GM21825 (cell line): ENCODE measurements around the gene GNPTAB.

ENCODE experiments used
- ATAC-seq: cut with Tn5 transposase; IDR thresholded peaks from one replicate; pipeline ENCODE4 v1.9.1; 2021; ENCODE audit warnings: mild to moderate bottlenecking, moderate library complexity; ENCODE audit not compliant: unreplicated experiment

The GNPTAB gene

DNA sequence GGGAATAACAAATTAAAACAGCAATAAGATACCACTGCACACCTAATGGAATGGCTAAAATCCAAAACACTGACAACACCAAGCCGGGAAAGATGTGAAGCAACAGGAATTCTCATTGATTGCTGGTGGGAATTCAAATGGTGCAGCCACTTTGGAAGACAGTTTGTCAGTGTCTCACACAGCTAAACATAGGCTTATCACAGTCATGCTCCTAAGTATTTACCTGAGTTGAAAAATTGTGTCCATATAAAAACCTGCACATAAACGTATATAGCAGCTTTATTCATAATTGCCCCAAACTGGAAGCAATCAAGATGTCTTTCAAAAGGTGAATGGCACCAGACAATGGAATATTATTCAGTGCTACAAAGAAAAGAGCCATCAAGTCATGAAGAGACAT is 21.6 kb downstream of the GNPTAB start:
- ATAC-seq, result no peak

GRCh38 chr12:101806265-101806664 is 24.5 kb downstream of the GNPTAB start:
- ATAC-seq, result no peak

DNA sequence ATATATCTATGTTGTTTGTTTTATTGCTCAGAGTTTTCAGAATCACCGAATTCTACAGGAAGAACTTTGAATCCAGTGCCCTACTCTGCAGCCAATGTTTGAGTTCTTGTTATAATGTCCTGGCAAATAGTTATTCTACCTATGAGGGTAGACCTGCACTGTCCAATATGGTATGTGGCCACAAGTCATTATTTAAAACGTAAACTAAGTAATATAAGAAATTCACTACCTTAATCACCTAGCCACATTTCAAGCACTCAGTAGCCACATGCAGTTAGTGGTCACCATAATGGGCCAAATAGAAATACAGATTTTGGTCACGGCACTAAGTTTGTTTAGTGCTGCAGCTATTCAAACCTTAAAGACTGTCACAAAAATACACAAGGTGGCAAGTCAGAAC is 26.4 kb downstream of the GNPTAB start:
- no peak for ATAC-seq

- ATAC-seq, result no peak
Observed at GRCh38 chr12:101803978-101804377, 26.8 kb downstream of the GNPTAB start.

DNA sequence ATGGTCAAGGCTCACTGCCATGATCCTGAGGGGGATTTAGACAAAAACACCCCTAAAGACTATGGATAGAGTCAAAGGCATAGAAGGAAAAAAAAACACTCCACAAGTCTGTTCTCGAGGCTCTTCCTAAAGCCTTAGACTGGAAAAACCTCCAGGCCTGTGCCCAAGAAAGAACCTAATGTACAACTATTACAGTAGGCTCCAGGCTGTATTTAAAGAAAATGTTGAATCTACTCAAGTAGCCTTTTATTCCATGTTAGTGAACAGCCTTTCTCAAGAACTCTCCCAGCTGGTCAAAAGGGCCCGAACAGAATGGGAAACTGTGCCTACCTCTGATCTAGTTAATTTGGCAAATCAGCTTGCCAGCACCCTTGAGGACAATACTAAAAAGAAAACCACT is 28.3 kb downstream of the GNPTAB start:
- ATAC-seq, result no peak

DNA sequence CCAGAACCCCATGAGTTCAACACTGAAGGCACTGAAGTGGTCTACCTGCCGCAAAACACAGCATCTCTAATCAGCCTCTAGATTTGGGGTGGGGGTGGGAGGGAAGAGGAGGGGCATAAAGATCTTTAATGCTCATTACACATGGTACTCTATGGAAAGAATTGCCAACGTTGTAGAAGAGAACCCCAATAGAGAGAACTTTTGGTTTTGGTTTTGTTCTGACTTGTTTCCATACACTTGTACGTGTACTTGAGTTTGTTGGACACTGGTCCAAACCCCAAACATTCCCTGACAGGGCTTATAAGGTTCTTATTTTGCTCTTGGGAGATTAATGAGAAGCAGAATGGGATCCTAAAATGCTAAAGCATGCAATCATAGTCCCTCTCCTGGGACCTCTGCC is 31.0 kb downstream of the GNPTAB start:
- no peak for ATAC-seq

DNA sequence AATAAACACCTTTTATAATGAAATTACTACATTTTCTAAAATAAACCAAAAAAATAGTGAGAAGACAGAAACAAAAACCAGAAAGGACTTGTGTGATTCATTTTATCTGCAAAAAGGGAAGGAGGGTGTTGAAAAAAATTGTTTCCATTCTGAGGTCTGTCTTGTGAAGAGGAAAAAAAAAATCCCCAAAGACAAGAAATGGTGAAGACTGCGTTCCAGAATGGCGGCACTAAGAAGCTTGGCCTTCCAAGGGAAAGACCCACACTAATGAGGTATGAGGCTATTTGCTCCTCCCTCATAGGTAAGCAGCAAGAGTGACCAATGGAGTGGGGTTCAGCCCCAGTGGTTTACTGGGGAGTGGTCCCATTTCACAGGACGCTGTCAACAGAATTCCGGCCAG is 35.0 kb downstream of the GNPTAB start:
- ATAC-seq, result no peak

- no peak for ATAC-seq
Observed at GRCh38 chr12:101795013-101795412, 35.7 kb downstream of the GNPTAB start.

- no peak for ATAC-seq
Observed at GRCh38 chr12:101794574-101794973, 36.2 kb downstream of the GNPTAB start.

- ATAC-seq, result peak; percentile 56
Observed at GRCh38 chr12:101793401-101793800, 37.4 kb downstream of the GNPTAB start.

DNA sequence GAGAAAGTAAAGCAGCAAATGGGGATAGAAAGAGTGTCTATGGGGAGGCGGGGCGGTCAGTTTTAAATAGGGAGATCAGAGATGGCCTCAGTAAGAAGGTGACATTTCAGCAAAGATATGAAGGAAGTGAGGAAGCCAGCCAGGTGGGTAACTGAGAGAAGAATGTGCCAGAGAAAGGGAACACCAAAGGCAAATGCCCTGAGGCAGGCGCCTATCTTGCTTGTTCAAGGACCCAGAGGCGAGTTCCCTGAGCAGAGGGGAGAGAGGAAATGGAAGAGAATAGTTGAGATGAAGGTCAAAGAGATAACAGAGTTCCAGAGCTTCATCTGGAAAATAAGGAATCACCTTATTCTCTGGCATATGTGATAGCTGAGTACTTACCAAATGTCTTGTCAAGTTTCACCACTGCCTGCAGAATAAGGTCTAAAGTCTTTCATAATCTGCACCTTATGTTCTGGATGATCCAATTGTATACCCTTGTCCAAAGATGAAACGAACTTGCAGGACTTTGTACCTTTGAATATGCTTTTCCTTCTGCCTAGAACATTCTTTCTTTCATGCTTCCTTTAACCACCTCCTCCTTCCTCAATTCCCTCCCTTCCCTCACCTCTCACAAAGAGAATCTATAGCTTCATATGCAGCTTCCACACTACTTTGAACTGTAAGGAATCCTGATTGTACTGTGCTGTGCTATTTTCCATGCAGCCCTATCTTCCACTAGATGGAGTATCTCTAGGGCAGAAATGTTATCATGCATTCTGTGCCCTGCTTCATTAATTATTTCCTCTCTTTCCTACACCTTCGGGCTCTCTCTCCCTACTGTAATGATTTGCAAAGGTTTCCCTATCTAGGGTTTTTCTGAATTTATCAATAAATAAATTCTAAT is 38.5 kb downstream of the GNPTAB start:
- ATAC-seq, result no peak

GRCh38 chr12:101789171-101789570 is 41.6 kb downstream of the GNPTAB start:
- no peak for ATAC-seq

DNA sequence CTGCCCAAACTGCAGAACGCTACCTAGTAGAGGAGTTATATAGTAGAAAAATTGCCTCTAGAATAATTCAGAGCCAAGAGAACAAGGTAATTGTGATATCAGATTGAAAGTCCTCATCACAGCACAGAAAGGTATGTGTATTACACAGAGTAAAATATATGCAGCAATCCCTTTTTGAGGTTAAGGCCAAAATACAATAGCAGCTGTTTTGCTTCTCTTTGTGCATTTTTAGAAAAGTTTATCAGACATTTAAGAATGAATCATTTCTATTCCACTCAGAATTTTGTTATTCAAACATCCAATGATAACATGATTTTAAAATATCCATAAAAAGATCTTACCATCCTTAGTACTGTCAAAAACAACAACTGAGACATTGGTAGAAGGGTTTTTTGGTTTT is 45.1 kb downstream of the GNPTAB start:
- ATAC-seq, result no peak

DNA sequence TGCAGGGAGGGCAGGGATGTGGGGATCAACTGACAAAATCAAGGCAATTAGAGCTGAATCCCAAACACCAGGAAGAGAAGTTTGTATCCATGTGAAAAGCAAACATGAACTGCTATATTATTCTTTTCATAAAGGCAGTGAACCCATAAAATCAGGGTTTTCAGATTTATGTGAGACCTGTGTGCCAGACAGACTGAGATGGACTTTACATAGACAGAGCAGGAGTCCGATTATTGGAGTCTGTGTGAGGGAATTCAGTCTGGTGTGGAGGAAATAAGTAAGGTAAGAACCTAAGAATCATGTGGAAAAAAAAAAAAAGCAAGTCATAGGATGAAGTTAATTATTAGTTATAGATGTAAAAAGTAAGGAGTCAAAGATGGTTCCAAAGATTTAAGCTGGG is 46.4 kb downstream of the GNPTAB start:
- ATAC-seq, result no peak

DNA sequence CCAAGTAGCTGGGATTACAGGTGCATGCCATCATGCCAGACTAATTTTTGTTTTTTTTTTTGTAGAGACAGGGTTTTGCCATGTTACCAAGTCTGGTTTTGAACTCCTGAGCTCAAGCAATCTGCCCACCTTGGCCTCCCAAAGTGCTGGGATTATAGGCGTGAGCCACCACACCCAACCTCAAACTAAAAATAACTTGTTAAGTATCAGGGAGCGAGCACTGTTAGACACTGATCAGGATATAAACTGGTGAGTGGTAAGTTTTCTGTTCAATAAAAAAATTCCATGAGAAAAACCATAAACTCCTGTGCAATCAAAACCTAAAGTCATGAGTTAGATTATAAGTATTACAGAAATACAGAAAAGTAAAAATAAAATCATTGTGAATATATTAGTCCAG is 46.9 kb downstream of the GNPTAB start:
- ATAC-seq, result no peak

DNA sequence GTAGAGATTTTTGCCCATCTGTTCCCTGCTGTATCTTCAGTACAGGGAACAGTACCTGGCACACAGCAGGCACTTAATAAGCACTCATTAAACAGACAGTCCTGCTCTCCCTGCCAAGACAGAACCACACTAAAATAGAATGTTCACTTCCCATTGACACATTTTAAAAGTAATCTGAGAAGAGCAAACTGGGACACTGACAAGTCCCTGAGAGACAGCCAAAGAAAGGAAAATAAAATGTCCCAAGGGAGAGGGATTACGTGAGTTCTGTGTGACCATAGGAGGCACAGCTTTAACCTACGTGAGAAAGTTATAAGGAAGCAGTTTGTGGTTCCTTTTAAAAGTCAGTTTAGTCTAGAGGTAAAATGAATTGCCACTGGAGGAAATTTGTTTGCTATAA is 47.6 kb downstream of the GNPTAB start:
- ATAC-seq, result no peak

DNA sequence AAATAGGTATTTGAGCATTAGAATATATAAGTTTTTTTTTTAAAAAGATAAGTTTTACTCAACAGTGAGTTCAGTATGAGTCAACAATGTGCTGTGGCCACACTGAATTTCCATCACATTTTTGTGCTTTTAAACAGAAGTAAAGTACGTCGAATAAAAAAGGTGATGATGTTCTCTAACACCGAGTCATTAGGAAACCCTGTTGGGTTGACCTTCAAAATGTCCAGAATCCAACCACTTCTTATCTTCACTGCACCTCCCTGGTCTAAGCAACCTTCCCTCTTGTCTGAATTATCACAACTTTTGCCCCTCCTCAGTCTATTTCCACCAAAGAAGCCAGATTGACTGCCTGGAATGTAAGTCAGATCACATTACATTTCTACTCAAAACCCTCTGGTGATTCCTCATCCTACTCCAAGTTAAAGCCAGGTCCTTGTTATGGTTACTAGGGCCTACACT is 48.5 kb downstream of the GNPTAB start:
- no peak for ATAC-seq

DNA sequence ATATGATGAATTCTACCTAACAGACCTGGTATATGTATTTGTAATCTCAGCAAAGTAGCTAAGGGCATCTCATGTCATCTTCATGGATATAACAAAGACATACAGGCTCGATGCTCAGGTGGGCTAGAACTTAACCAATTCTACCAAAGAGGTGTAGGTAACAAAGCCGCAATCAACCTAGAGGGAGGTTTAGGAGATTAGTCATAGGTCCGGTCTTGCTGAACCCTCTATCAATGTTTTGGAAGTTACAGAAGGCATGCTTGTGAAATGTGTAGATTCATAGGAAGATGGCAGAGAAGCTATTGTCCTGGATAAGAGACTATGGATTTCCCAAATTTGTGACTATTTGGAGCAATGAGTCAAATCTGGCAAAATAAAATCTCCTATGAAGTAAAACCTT is 48.9 kb downstream of the GNPTAB start:
- no peak for ATAC-seq

- ATAC-seq, result no peak
Observed at GRCh38 chr12:101780599-101780998, 50.2 kb downstream of the GNPTAB start.

- no peak for ATAC-seq
Observed at GRCh38 chr12:101779626-101780025, 51.1 kb downstream of the GNPTAB start.

GRCh38 chr12:101779200-101779599 is 51.6 kb downstream of the GNPTAB start:
- ATAC-seq, result no peak

DNA sequence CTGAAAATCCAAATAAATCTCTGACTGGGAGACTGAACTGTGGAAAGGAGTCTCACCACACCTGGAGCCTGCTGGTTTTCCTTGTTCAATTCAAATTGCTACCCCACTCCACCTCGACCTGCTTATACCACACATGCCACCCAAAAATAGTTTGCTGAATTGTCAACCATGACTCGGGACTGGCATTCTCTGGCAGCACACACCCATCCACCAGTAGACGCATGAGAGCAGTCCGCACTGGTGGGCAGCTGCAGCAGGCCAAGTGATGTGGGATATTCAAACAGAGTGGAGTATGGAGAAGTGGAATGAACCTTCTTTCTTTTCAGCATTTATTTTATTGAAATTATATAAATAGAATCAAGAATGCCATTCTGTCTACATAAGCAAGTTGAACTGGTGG is 52.8 kb downstream of the GNPTAB start:
- ATAC-seq, result no peak

DNA sequence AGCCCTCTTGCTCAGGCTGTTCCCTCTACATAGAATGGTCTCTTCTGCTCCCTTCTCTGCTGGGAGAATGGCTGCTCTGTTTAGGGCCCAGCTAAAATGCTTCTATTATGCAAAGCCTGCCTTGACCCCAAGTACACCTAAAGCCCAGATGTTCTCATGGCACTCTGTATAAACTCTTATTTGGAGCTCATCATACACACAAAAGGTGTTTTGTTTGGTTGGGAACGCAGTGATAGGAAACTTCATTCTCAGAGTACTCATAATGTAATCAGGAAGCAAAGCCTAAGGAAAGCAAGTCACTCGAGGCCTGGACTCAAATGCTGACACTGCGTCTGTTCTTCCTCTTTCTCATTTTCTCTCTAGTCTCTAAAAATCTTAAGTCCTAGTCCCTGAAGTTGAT is 53.3 kb downstream of the GNPTAB start:
- ATAC-seq, result no peak
